A204.1 (cell line): Measurements from ENCODE around the gene AAR2.

ENCODE experiments used
- FAIRE-seq: peaks from 2 replicates; lab custom pipeline; 2012; peaks lifted over from hg19 to GRCh38; lab: Jason Lieb, UNC

AAR2 gene

DNA sequence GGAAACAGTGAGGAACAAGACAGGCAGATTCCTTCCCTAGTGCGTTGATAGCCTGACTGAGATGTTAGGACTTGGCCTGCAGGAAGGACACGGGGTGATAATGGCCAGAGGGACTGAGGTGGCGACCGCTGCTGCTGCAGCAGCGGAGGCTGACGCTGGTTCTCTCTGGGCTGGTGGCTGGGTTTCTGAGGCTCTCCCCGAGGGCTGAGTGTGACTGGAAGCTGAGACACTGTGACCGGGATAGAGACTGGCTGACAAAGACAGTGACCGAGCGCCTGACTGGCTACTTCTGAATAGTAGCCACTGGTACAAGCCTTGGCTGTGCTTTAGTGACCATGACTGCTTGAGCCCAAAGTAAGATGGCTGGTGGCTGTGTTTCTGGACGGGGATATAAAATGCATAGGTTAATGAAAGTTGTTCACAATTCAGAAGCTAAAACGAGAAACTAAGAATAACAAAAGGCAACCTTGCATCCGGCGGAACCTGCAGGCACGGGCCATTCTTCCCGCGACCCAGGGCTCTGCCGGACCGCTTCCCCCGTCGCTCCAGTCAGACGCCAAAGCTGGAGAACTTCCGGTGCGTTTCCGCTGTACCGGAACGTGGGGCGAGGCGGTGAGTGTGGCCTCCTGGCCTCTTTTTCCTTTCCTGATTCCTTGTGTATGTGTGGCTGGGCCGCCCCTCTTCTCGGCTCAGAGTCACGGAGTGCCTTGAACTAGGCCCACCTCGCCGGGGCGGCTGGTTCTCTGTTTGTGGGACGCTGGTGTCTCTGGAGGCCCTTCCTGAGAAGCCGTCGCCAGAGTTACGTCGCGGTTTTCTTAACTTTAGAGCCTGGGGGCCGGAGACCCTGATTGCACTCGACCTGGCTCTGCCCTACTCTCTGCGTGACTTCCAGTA is at the start of gene AAR2:
Gene AAR2 (plus strand): TSS at position 587 of the 894 bp plus-strand sequence. CDS start 3,391 bp downstream, outside the sequence.
- no peak for FAIRE-seq

DNA sequence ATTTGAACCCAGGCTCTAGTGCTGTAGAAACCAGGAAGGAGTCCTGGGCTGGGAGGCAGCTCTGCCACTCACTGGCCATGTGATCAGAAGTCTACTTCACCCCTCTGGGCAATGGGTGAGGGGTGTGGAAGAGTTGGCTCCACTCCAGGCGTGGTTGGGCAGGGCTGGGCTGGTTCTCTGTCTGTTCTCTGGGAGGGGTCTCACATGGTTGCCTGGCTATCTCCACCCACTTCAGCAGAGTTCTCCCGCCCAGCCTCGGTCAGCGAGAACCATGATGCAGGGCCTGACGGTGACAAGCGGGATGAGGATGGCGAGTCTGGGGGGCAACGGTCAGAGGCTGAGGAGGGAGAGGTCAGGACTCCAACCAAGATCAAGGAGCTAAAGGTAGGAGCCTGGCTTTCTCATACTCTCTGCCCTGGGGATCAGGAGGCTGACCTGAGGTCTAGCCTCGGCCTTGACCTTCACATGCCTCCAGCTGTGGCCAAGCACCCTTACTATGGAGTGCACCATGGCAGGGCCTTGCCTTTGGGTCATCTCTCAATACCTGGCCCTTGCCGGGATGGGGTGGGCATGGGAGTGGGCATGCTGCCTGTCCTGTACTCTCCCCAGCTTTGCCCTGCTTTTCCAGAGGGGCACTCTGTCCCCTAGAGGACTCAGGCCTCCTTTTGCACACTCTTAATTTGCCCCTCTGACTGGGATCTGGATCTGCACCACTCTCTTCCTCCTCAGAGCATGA is 42.1 kb upstream of the AAR2 start:
- no peak for FAIRE-seq

DNA sequence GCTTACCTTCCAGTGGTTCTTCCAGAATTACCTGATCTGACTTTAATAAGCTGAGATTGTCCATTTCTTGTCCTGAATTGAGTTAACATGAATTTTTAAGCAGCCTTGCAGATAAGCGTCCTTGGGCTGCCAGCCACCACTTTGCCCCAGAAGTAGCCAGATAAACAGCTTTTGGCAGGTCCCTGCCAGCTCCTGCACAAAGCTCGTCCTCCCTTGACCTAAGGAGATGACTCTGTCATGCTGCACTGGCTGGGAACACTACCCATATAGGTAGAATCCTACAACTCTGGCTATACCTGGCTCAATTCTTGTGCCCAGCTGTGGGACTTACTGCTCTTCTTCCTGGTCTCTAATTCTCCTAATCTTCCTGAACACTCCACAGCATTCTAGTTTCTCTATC is 39.6 kb upstream of the AAR2 start:
- no peak for FAIRE-seq

- FAIRE-seq = no peak
Observed at GRCh38 chr20:36197271-36197670, 39.0 kb upstream of the AAR2 start.

DNA sequence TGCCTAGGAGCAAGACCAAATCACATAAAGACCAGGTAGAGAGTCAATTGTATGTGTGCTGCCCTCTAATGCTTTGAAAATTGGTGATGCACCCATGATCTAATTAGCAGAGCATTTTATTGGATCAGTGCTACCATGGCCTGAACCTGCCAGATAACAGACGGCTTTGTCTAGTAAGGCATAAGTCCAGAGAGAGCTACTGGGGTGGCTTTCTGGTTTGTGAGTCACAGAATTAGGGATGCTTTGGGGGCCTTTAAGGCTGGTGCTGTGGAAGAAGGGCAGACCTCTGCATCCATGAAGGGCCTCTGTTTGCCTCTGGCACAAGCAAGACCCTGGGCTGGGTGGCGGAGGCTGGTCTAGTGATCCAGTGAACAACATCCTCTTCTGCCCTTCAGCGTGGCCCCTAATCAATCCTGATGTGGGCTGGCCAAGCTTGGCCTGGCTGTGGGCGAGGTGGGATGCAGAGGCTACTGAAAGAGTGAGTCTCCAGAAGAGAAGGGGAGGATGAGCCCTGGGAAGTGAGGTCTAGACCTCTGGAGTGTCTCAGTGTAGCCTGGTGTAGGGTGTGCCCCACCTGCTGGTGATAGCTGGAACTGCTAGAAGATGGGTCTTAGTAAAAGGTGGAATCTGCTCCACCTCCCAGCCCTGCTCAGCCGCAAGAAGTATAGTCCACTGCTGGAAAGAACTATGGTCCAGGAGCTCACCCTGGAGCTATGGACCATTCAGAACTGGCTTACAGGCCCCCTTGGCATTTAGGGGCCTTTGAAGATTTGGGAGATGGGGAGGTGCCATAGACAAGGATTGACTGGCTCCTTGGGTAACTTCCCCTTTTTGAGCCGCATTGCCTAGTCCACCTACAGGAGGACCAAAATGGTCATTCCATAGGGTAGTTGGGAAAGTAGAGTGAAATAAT is 36.7 kb upstream of the AAR2 start:
- no peak for FAIRE-seq

DNA sequence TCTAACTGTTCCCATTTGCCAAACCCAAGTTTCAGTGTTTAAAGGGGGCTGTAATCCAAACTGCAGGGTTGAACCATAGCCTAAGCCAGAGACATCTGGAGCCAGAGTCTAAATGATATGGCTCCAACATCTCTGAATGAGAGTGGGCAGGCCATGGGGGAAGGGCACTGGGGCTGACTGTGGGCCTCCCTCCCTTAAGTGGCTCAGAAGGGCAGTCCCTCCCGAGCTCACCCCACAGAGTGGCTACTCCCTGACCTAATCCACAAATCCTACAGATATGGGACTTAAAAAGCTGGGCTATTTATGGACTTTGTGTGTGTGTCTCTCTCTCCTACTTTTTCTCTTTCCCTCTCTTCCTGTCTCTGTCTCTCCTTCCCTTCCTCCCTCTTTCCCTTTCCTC is 35.8 kb upstream of the AAR2 start:
- FAIRE-seq = no peak

DNA sequence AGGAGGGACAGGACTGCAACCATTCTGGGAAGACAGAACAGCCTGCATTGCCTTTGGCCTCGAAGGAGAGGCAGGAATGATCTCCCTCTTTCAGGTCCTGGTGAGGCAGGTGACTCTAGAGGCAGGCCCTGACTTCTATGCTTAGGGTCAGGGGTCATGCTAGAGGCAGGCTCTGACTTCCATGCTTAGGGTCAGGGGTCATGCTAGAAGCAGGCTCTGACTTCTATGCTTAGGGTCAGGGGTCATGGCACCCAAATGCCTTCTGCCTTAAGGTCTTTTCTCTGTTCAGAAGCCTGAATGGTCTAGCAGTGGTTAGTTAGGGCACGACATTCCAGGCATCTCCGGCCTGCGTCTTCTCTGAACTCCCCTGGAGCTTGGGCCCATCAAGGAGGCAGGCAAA is 35.1 kb upstream of the AAR2 start:
- FAIRE-seq = no peak

- no peak for FAIRE-seq
Observed at GRCh38 chr20:36202891-36203338, 33.4 kb upstream of the AAR2 start.

- no peak for FAIRE-seq
Observed at GRCh38 chr20:36203861-36204260, 32.4 kb upstream of the AAR2 start.

DNA sequence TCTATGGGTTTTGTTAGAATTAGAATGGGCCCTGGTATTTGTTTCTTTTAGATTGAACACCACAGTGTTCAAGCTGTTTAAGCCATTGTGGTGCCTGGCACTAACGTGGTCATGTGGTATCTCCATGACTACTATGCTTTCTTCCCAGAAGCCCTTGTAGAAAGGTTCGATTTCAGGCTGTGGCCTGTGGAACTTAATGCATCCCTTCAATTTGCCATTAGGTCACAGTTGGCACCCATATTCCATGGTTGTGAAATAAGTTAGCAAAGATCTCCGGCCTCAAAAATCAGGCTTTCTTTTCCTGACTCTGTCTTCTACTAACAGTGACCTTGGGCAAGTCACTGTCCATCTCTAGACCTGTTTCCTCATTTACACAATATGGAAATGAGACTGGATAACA is 31.3 kb upstream of the AAR2 start:
- no peak for FAIRE-seq

DNA sequence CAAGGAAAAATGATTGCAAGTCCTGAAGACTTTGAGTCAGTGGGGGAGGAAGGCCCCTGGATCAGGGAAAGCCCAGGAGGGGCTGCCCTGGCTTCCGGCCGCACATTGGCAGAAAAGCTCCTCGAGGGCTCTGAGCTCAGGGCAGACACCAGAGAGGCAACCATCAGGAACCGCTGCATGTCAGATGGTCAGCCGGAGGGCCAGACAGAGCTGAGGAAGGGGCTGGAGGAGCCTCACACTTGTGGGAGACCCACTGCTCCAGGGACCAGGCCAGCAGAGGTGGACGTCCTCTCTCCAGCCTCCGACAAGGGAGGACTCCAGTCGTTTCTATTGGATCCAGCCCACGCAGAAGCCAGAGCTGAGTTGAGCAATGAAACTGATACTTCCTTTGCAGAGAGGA is 30.2 kb upstream of the AAR2 start:
- no peak for FAIRE-seq

GRCh38 chr20:36206641-36207040 is 29.6 kb upstream of the AAR2 start:
- FAIRE-seq = no peak

- no peak for FAIRE-seq
Observed at GRCh38 chr20:36207602-36208001, 28.7 kb upstream of the AAR2 start.

DNA sequence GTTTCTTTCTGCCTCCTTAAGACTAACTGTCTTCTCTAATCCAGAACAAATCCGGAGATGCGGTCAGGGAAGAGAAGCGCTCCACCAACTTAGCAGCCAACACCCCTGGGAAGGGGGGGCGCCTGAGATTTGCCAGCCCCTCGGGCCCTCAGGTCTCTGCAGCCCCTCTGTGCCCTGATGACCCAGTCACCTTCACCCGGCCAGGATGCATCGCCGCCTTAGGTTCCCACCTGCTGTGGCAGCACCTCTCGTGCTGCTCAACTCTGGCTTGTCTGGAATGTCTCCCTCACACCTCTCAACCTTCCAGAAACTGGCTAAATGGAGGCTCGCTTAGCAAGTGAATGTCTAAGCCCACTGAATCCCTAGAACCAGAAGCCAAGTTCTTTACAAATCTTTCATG is 28.0 kb upstream of the AAR2 start:
- no peak for FAIRE-seq

- FAIRE-seq = no peak
Observed at GRCh38 chr20:36210436-36211021, 25.7 kb upstream of the AAR2 start.

GRCh38 chr20:36213362-36213761 is 22.9 kb upstream of the AAR2 start:
- no peak for FAIRE-seq

GRCh38 chr20:36214684-36215256 is 21.5 kb upstream of the AAR2 start:
- FAIRE-seq = no peak

DNA sequence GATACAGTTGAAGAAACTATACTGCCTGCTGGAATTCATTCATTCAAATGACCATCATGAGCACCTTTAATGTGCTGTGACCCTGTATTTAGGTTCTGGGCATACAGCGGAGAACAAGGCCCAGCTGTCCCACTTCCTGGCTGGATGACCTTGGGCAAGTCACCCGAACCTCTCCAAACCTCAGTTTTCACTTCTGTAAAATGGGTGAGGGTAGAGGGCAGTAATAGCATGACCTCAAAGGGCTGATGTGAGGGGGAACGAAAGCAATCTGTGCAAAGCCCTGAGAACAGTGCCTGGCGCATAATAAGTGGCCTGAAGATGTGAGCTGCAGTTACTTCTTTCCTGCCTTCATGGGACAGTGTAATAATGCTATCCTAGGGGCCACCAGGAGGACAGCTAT is 20.5 kb upstream of the AAR2 start:
- no peak for FAIRE-seq

- no peak for FAIRE-seq
Observed at GRCh38 chr20:36216314-36217025, 19.8 kb upstream of the AAR2 start.

DNA sequence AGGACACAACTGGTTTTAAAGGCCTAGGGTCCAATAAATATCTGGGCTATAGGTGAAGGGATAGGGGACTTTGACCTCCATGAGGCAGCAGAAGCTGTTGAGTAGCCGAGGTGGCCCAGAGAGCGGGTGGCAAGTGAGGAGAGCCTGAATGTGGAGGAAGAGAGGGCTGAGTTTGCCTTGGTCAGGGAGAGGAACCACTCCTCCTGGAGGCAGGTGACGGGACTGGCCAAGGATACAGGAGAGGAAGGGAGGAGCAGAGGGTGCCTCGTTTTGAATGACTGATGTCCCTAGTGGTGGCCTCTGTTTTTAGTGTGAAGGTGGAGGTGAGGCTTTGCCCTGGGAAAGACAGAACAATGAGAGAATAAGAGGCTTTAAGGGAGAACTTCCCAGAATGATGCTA is 19.1 kb upstream of the AAR2 start:
- FAIRE-seq = no peak
